Liver (tissue), 9 donors: ENCODE measurements around the gene WASF2. TPM values are rescaled to one million over a fixed set of nuclear protein-coding genes. Genes with fewer than 3 reads are reported as not detected.

Experiments used
- DNase-seq: peaks from one replicate; pipeline ENCODE4 v3.0.0-alpha.2; 2017; ENCODE audit warnings: low spot score
- H3K27ac ChIP-seq, 2 donors: one replicate each; pipeline ENCODE4 v1.7.0; 2013; ENCODE audit warnings: inconsistent platforms in 2 of 2, low read length in 2 of 2, control low read depth in 1 of 2, low read depth in 1 of 2, mild to moderate bottlenecking in 1 of 2
- H3K27me3 ChIP-seq, 4 donors: one replicate each; pipeline versions ENCODE4 v1.6.1 to v1.7.0; 2013; ENCODE audit warnings: low read length in 3 of 4, inconsistent platforms in 1 of 4, mild to moderate bottlenecking in 1 of 4, moderate library complexity in 1 of 4; ENCODE audit not compliant: control insufficient read depth in 4 of 4, insufficient read depth in 4 of 4
- H3K36me3 ChIP-seq, 4 donors: one replicate each; pipeline versions ENCODE4 v1.6.1 to v1.7.0; 2013; ENCODE audit warnings: low read length in 3 of 4, mild to moderate bottlenecking in 3 of 4, low read depth in 1 of 4, moderate library complexity in 1 of 4; ENCODE audit not compliant: control insufficient read depth in 4 of 4, insufficient read depth in 3 of 4
- H3K4me1 ChIP-seq, 4 donors: one replicate each; pipeline versions ENCODE4 v1.6.1 to v1.7.0; 2013; ENCODE audit warnings: low read length in 3 of 4, mild to moderate bottlenecking in 3 of 4, moderate library complexity in 1 of 4; ENCODE audit not compliant: control insufficient read depth in 4 of 4, insufficient read depth in 4 of 4
- H3K4me3 ChIP-seq, 3 donors: one replicate each; pipeline versions ENCODE4 v1.6.1 to v1.7.0; 2013; ENCODE audit warnings: low read length in 3 of 3, control low read depth in 1 of 3, low read depth in 1 of 3, mild to moderate bottlenecking in 1 of 3
- H3K9ac ChIP-seq, 2 donors: one replicate each; pipeline ENCODE4 v1.7.0; 2013; ENCODE audit warnings: low read length in 2 of 2, mild to moderate bottlenecking in 2 of 2, moderate library complexity in 2 of 2, control low read depth in 1 of 2, low read depth in 1 of 2
- H3K9me3 ChIP-seq, 4 donors: one replicate each; pipeline versions ENCODE4 v1.6.1 to v1.7.0; 2013; ENCODE audit warnings: low read length in 3 of 4; ENCODE audit not compliant: control insufficient read depth in 4 of 4
- ATF3 ChIP-seq: IDR thresholded peaks from 2 replicates; pipeline ENCODE4 v1.6.1; 2016; ENCODE audit warnings: antibody characterized with exemption
- CTCF ChIP-seq: fragments of 150-350 bp; IDR thresholded peaks from 2 replicates; pipeline ENCODE4 v1.5.1; 2017; ENCODE audit warnings: improper control_type of control experiment, low read depth, low read length; ENCODE audit not compliant: missing input control
- EGR1 ChIP-seq, 2 donors: IDR thresholded peaks; 2 replicates each; pipeline ENCODE4 v1.6.1; 2016 to 2018; ENCODE audit warnings: antibody characterized with exemption in 2 of 2, low read depth in 2 of 2
- FOXA1 ChIP-seq: IDR thresholded peaks from 2 replicates; pipeline ENCODE4 v1.6.1; 2016; ENCODE audit warnings: antibody characterized with exemption
- FOXA2 ChIP-seq: IDR thresholded peaks from 2 replicates; pipeline ENCODE4 v1.6.1; 2016; ENCODE audit warnings: antibody characterized with exemption
- GABPA ChIP-seq, 2 donors: IDR thresholded peaks in 1 of 2; conservative IDR thresholded peaks in 1 of 2; 2 replicates each; pipeline ENCODE4 v1.6.1; 2016; ENCODE audit warnings: antibody characterized with exemption in 2 of 2, mild to moderate bottlenecking in 1 of 2, moderate library complexity in 1 of 2
- HNF4A ChIP-seq, 2 donors: conservative IDR thresholded peaks; 2 replicates each; pipeline ENCODE4 v1.6.1; 2016; ENCODE audit warnings: antibody characterized with exemption in 2 of 2, mild to moderate bottlenecking in 2 of 2
- JUND ChIP-seq, 2 donors: IDR thresholded peaks; 2 replicates each; pipeline ENCODE4 v1.6.1; 2016; ENCODE audit warnings: antibody characterized with exemption in 2 of 2
- MAX ChIP-seq: IDR thresholded peaks from 2 replicates; pipeline ENCODE4 v1.6.1; 2016; ENCODE audit warnings: antibody characterized with exemption
- NR2F2 ChIP-seq: IDR thresholded peaks from 2 replicates; pipeline ENCODE4 v1.6.1; 2016; ENCODE audit warnings: antibody characterized with exemption
- RAD21 ChIP-seq, 2 donors: IDR thresholded peaks; 2 replicates each; pipeline ENCODE4 v1.6.1; 2016; ENCODE audit warnings: antibody characterized with exemption in 2 of 2, mild to moderate bottlenecking in 2 of 2
- TAF1 ChIP-seq: conservative IDR thresholded peaks from 2 replicates; pipeline ENCODE4 v1.6.1; 2016; ENCODE audit warnings: antibody characterized with exemption, mild to moderate bottlenecking
- YY1 ChIP-seq: IDR thresholded peaks from 2 replicates; pipeline ENCODE4 v1.6.1; 2016; ENCODE audit warnings: antibody characterized with exemption, mild to moderate bottlenecking
- ZBTB33 ChIP-seq: IDR thresholded peaks from 2 replicates; pipeline ENCODE4 v1.6.1; 2016; ENCODE audit warnings: antibody characterized with exemption
- WGBS: extraction: QIAGEN DNeasy Blood & Tissue Kit; methylation state at CpG from one replicate; pipeline ENCODE4 v1.1.7; 2013; 5-methylcytosine and 5-hydroxymethylcytosine counted together
- polyA plus RNA-seq, 2 donors: library from polyadenylated mRNA; stranded (reverse) in 1 of 2; unstranded in 1 of 2; fragments of 200-250 nt in 1 of 2; fragments of >200 nt in 1 of 2; fragmentation: Nextera tagmentation in 1 of 2; extraction: Ambion mirVana in 1 of 2; gene quantifications; one replicate each; pipeline versions ENCODE4 v1.2.1 to v1.2.3, GENCODE V29; 2013 to 2015
- total RNA-seq, 2 donors: library from RNA; depleted of rRNA; stranded (reverse); fragments of >200 nt; gene quantifications; one replicate each; pipeline ENCODE4 v1.2.3, GENCODE V29; 2014
- donor health status: healthy.
- donor health status: healthy.
- donor health status: healthy.
- donor health status: healthy.
- donor health status: healthy.

WASF2 gene
- total and polyA plus RNA-seq, 4 donors = 11.6 to 37.7 (median 18.7) TPM

- H3K27ac ChIP-seq = no peak overlapping the region
- H3K4me3 ChIP-seq = no peak overlapping the region
- no peaks in the 10 kb centered on the region for H3K27me3 ChIP-seq
- no peak overlapping the region for H3K9ac ChIP-seq
- 89% methylated on average over 5 of the region's 5 CpGs for WGBS
- no peaks in the 10 kb centered on the region for H3K36me3 ChIP-seq
- TF ChIP-seq MAX = no peak
- no peak for TF ChIP-seq ZBTB33
- no peak for TF ChIP-seq RAD21 (IDR thresholded peaks at IDR 0.05)
- no peak for TF ChIP-seq FOXA2
- TF ChIP-seq EGR1 (IDR thresholded peaks at IDR 0.05; ENCODE audit: low read depth in 2 of 2) = no peak
- no peak for TF ChIP-seq ATF3
- TF ChIP-seq NR2F2 = no peak
- H3K4me1 ChIP-seq = peaks cover 0 to 12% (median 2%) of the 10 kb centered on the region in 4 donors
- H3K9me3 ChIP-seq = no peaks in the 10 kb centered on the region
- no peak for DNase-seq
Observed at GRCh38 chr1:27400963-27401341, 89.0 kb downstream of the WASF2 start.

GRCh38 chr1:27400082-27400962, 89.6 kb downstream of the WASF2 start:
- H3K4me1 ChIP-seq = peaks cover 0 to 12% (median 2%) of the 10 kb centered on the region in 4 donors
- H3K36me3 ChIP-seq = no peaks in the 10 kb centered on the region
- no peak overlapping the region for H3K27ac ChIP-seq
- H3K4me3 ChIP-seq = no peak overlapping the region
- no peaks in the 10 kb centered on the region for H3K27me3 ChIP-seq
- DNase-seq = no peak
- no peak overlapping the region for H3K9ac ChIP-seq
- WGBS = 43% methylated on average over 13 of the region's 13 CpGs
- TF ChIP-seq GABPA (IDR thresholded peaks at IDR 0.05 in 1 of 2, conservative IDR thresholded peaks at IDR 0.05 in 1 of 2) = no peak
- TF ChIP-seq FOXA1 = no peak
- no peak for TF ChIP-seq MAX
- no peak for TF ChIP-seq YY1
- no peak for TF ChIP-seq JUND (IDR thresholded peaks at IDR 0.05)
- no peak for TF ChIP-seq TAF1
- no peak for TF ChIP-seq NR2F2
- no peak for TF ChIP-seq RAD21 (IDR thresholded peaks at IDR 0.05)
- TF ChIP-seq HNF4A (conservative IDR thresholded peaks at IDR 0.05) = no peak
- no peak for TF ChIP-seq CTCF
- H3K9me3 ChIP-seq = no peaks in the 10 kb centered on the region
